HFF-Myc (cell line): ENCODE measurements around the gene ING3.

Source experiments
- DNase-seq: peaks from one replicate; pipeline ENCODE4 v3.0.0-alpha.2; 2011; ENCODE audit warnings: low read depth; ENCODE audit errors: extremely low read depth
- H3K4me3 ChIP-seq: replicated peaks from 2 replicates; pipeline ENCODE4 v1.5.1; 2011; ENCODE audit warnings: low read depth, mild to moderate bottlenecking, control low read depth, low read length
- CTCF ChIP-seq: IDR thresholded peaks from 2 replicates; pipeline ENCODE4 v1.5.1; 2012; ENCODE audit warnings: mild to moderate bottlenecking, low read depth, low read length, control low read depth; ENCODE audit errors: missing control alignments

The ING3 gene

GRCh38 chr7:120920591-120921274 is 29.8 kb upstream of the ING3 start:
- DNase-seq, result no peak
- no peak for TF ChIP-seq CTCF

GRCh38 chr7:120924837-120925236 is 25.7 kb upstream of the ING3 start:
- TF ChIP-seq CTCF, result no peak
- H3K4me3 ChIP-seq, result no peak overlapping the region
- no peak for DNase-seq

More at GRCh38 chr7:120920591-120921274, 29.8 kb upstream of the ING3 start:
- no peak overlapping the region for H3K4me3 ChIP-seq

GRCh38 chr7:120925392-120925791 is 25.2 kb upstream of the ING3 start:
- no peak for DNase-seq
- no peak for TF ChIP-seq CTCF

GRCh38 chr7:120926943-120927346 is 23.6 kb upstream of the ING3 start:
- no peak overlapping the region for H3K4me3 ChIP-seq
- no peak for DNase-seq
- no peak for TF ChIP-seq CTCF

More at GRCh38 chr7:120925392-120925791, 25.2 kb upstream of the ING3 start:
- H3K4me3 ChIP-seq, result no peak overlapping the region

GRCh38 chr7:120927454-120928103 is 23.0 kb upstream of the ING3 start:
- no peak for DNase-seq
- no peak overlapping the region for H3K4me3 ChIP-seq
- no peak for TF ChIP-seq CTCF

GRCh38 chr7:120931243-120931642 is 19.3 kb upstream of the ING3 start:
- H3K4me3 ChIP-seq, result no peak overlapping the region
- TF ChIP-seq CTCF, result no peak
- no peak for DNase-seq

- TF ChIP-seq CTCF, result no peak
- H3K4me3 ChIP-seq, result no peak overlapping the region
- no peak for DNase-seq
These were observed 17.1 kb upstream of the ING3 start for GRCh38 chr7:120933475-120933874.
